ENCODE results near the gene PBX1. TPM values are rescaled to one million over a fixed set of nuclear protein-coding genes. Genes with fewer than 3 reads are reported as not detected.

Gene PBX1
- polyA plus RNA-seq, 1 donor (not counting 4 experiments of a cell fraction or from before 2014, with no cell fraction given) = 2.2 TPM

DNA sequence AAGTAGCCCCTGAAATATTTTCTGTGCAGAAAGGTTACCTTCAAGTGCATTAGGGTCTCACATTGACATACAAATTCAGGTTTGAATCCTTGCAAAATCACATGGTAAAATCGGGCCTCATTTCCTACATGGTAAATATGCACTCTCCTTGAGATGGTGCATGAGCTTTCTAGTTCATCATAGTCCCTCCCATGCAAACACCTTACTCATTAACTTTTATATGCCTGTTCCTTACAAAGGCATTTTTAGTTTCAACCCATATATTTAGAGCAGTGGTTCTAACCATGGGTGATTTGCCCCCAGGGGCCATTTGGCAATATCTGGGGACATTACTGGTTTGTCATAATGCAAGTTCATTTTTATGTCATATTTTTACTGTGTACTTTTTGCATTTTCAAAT, 37.2 kb downstream of the PBX1 start:
- Histone ChIP-seq H2AFZ (ENCODE audit: control insufficient read depth, low read length) (no peak overlapping the region), H3K79me2 (ENCODE audit: control insufficient read depth, insufficient read depth, low read length) (no peaks in the 10 kb centered on the region), H3K36me3 (ENCODE audit: control insufficient read depth in 2 of 2, extremely low read depth in 1 of 2, insufficient read depth in 2 of 2, low read length in 2 of 2) (no peaks in the 10 kb centered on the region), H3K4me2 (ENCODE audit: control insufficient read depth, extremely low read depth, insufficient read depth, low read depth, low read length) (no peak overlapping the region), H3K9me1 (ENCODE audit: control insufficient read depth, extremely low read depth, insufficient read depth, low read length) (no peaks in the 10 kb centered on the region), H3K4me1 (ENCODE audit: control insufficient read depth, extremely low read depth, insufficient read depth, low read length) (no peaks in the 10 kb centered on the region), H3K9me3 (ENCODE audit: control insufficient read depth, low read depth, low read length) (no peaks in the 10 kb centered on the region), H3K27ac (ENCODE audit: control insufficient read depth, insufficient read depth, low read length) (no peak overlapping the region), H4K20me1 (ENCODE audit: control insufficient read depth, extremely low read depth, insufficient read depth, low read length) (no peaks in the 10 kb centered on the region), H3K4me3 (ENCODE audit: control insufficient read depth in 2 of 3, extremely low read depth in 1 of 3, insufficient read depth in 2 of 3, low read depth in 1 of 3, low read length in 3 of 3) (no peak overlapping the region), H3K9ac (ENCODE audit: control insufficient read depth, extremely low read depth, insufficient read depth, low read length) (no peak overlapping the region), H3K27me3 (ENCODE audit: control insufficient read depth, extremely low read depth, insufficient read depth, low read length) (no peaks in the 10 kb centered on the region)
- dilution Hi-C loops (cut with MboI; ENCODE audit: extremely low pct_ligation_motif_present, low sequenced_read_pairs) = no loop called here
- no peak for FAIRE-seq
- no peak for DNase-seq (ENCODE audit: low read depth, low spot score)
- TF ChIP-seq, protein P1, sequence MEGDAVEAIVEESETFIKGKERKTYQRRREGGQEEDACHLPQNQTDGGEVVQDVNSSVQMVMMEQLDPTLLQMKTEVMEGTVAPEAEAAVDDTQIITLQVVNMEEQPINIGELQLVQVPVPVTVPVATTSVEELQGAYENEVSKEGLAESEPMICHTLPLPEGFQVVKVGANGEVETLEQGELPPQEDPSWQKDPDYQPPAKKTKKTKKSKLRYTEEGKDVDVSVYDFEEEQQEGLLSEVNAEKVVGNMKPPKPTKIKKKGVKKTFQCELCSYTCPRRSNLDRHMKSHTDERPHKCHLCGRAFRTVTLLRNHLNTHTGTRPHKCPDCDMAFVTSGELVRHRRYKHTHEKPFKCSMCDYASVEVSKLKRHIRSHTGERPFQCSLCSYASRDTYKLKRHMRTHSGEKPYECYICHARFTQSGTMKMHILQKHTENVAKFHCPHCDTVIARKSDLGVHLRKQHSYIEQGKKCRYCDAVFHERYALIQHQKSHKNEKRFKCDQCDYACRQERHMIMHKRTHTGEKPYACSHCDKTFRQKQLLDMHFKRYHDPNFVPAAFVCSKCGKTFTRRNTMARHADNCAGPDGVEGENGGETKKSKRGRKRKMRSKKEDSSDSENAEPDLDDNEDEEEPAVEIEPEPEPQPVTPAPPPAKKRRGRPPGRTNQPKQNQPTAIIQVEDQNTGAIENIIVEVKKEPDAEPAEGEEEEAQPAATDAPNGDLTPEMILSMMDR (optimal IDR thresholded peaks at IDR 0.05 in 1 of 3, IDR thresholded peaks at IDR 0.05 in 1 of 3, conservative IDR thresholded peaks at IDR 0.05 in 1 of 3; ENCODE audit: extremely low read depth in 1 of 3, insufficient read depth in 2 of 3, low read length in 3 of 3) = no peak
- no peak for TF ChIP-seq EZH2 (IDR thresholded peaks at IDR 0.05; ENCODE audit: low read length)

DNA sequence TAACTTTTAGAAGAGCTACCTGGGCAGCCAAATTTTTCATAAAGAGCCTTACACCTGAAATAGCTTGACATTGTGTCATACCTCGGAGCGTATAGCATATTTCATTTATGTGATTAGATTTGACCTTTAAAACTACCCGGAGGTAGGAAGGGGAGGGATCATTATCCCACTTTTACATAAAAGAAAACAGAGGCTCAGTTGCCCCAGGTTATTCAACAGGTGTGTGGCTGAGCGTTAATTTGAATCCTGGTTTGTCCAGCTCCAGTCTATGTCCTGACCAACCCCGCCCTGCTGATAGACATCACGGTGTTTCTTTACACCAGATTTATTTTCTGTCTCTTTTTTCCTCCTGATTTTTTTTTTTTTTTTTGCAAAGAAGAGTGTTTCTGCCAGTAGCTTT, 39.7 kb downstream of the PBX1 start:
- no peaks in the 10 kb centered on the region for H3K36me3 ChIP-seq (ENCODE audit: control insufficient read depth in 2 of 2, extremely low read depth in 1 of 2, insufficient read depth in 2 of 2, low read length in 2 of 2)
- H3K9me3 ChIP-seq (ENCODE audit: control insufficient read depth, low read depth, low read length) = no peaks in the 10 kb centered on the region
- no peak overlapping the region for H2AFZ ChIP-seq (ENCODE audit: control insufficient read depth, low read length)
- dilution Hi-C loops (cut with MboI; ENCODE audit: extremely low pct_ligation_motif_present, low sequenced_read_pairs) = no loop called here
- peaks cover 17% of the 10 kb centered on the region for H3K4me1 ChIP-seq (ENCODE audit: control insufficient read depth, extremely low read depth, insufficient read depth, low read length)
- no peaks in the 10 kb centered on the region for H3K9me1 ChIP-seq (ENCODE audit: control insufficient read depth, extremely low read depth, insufficient read depth, low read length)
- FAIRE-seq (no peak), DNase-seq (ENCODE audit: low read depth, low spot score) (no peak)
- no peak overlapping the region for H3K4me3 ChIP-seq (ENCODE audit: control insufficient read depth in 2 of 3, extremely low read depth in 1 of 3, insufficient read depth in 2 of 3, low read depth in 1 of 3, low read length in 3 of 3)
- no peaks in the 10 kb centered on the region for H3K27me3 ChIP-seq (ENCODE audit: control insufficient read depth, extremely low read depth, insufficient read depth, low read length)
- H3K9ac ChIP-seq (ENCODE audit: control insufficient read depth, extremely low read depth, insufficient read depth, low read length) = no peak overlapping the region
- no peak overlapping the region for H3K4me2 ChIP-seq (ENCODE audit: control insufficient read depth, extremely low read depth, insufficient read depth, low read depth, low read length)
- no peak overlapping the region for H3K27ac ChIP-seq (ENCODE audit: control insufficient read depth, insufficient read depth, low read length)
- no peaks in the 10 kb centered on the region for H3K79me2 ChIP-seq (ENCODE audit: control insufficient read depth, insufficient read depth, low read length)
- no peak for TF ChIP-seq EZH2 (IDR thresholded peaks at IDR 0.05; ENCODE audit: low read length)
- TF ChIP-seq, protein P1 (optimal IDR thresholded peaks at IDR 0.05 in 1 of 3, IDR thresholded peaks at IDR 0.05 in 1 of 3, conservative IDR thresholded peaks at IDR 0.05 in 1 of 3; ENCODE audit: extremely low read depth in 1 of 3, insufficient read depth in 2 of 3, low read length in 3 of 3) = no peak
- no peaks in the 10 kb centered on the region for H4K20me1 ChIP-seq (ENCODE audit: control insufficient read depth, extremely low read depth, insufficient read depth, low read length)
